HEK293 (cell line): ENCODE measurements around the gene COPZ1.
A peak's percentile ranks its signal among the peaks of the same experiment; 100 is the strongest.
"Not testable (repeated sequence)": the region's sequence is repeated elsewhere in the genome, so short reads cannot be mapped to it uniquely, and the experiment has no call there.

ENCODE experiments used
- CTCF ChIA-PET: fragments of 350-600 bp; formaldehyde crosslinking; extraction: SDS; loops from one replicate; lab custom pipeline; 2021; ENCODE audit warnings: antibody characterized with exemption; lab: Yijun Ruan, JAX
- POLR2A ChIA-PET: fragments of 300-600 bp; formaldehyde crosslinking; extraction: SDS; loops from one replicate; lab custom pipeline; 2020; ENCODE audit warnings: antibody characterized with exemption, inconsistent platforms; lab: Yijun Ruan, JAX
- H3K27ac ChIP-seq: fragments of 200-500 bp; sonication (Bioruptor generic); 2 replicates; pipeline ENCODE4 v1.5.1; 2014; ENCODE audit warnings: low read depth, low read length, control low read depth, inconsistent platforms; ENCODE audit errors: extremely low read depth
- H3K36me3 ChIP-seq, 2 experiments: fragments of 200-500 bp in 1 of 2; sonication (Bioruptor generic) in 1 of 2; 1 replicate in 1 of 2; 2 replicates in 1 of 2; pipeline ENCODE4 v1.5.1; 2014 to 2017; ENCODE audit warnings: inconsistent platforms in 2 of 2, low read length in 2 of 2; ENCODE audit not compliant: control insufficient read depth in 2 of 2, insufficient read depth in 1 of 2
- H3K4me1 ChIP-seq: fragments of 200-500 bp; sonication (Bioruptor generic); 2 replicates; pipeline ENCODE4 v1.5.1; 2014; ENCODE audit warnings: mild to moderate bottlenecking, low read length, inconsistent platforms; ENCODE audit not compliant: control insufficient read depth, insufficient read depth
- H3K4me3 ChIP-seq: 2 replicates; pipeline ENCODE4 v1.5.1; 2011; ENCODE audit warnings: low read depth, mild to moderate bottlenecking, control low read depth, low read length, moderate library complexity
- H3K9me3 ChIP-seq: fragments of 200-500 bp; sonication (Bioruptor generic); 2 replicates; pipeline ENCODE4 v1.5.1; 2014; ENCODE audit warnings: low read depth, low read length, inconsistent platforms; ENCODE audit not compliant: control insufficient read depth, insufficient read depth
- AEBP2 ChIP-seq: fragments of 450-650 bp; formaldehyde crosslinking; IDR thresholded peaks from 2 replicates; pipeline ENCODE4 v1.5.1; 2016; ENCODE audit warnings: missing biosample characterization, missing genetic modification characterization, borderline replicate concordance
- IKZF3 ChIP-seq: fragments of 450-650 bp; IDR thresholded peaks from 2 replicates; pipeline ENCODE4 v1.5.0; 2018; ENCODE audit warnings: missing biosample characterization, mild to moderate bottlenecking, missing genetic modification characterization, moderate library complexity
- RBAK ChIP-seq: fragments of 450-650 bp; formaldehyde crosslinking; IDR thresholded peaks from 2 replicates; pipeline ENCODE4 v1.5.1; 2016; ENCODE audit warnings: missing biosample characterization, missing genetic modification characterization
- SCRT2 ChIP-seq: fragments of 450-650 bp; formaldehyde crosslinking; IDR thresholded peaks from 2 replicates; pipeline ENCODE4 v1.5.1; 2016; ENCODE audit warnings: missing biosample characterization, missing genetic modification characterization
- SP7 ChIP-seq: fragments of 450-650 bp; formaldehyde crosslinking; IDR thresholded peaks from 2 replicates; pipeline ENCODE4 v1.5.1; 2016; ENCODE audit warnings: missing biosample characterization, missing genetic modification characterization
- YY2 ChIP-seq: fragments of 450-650 bp; formaldehyde crosslinking; IDR thresholded peaks from 2 replicates; pipeline ENCODE4 v1.5.1; 2016; ENCODE audit warnings: missing biosample characterization, missing genetic modification characterization
- ZBTB17 ChIP-seq: fragments of 450-650 bp; formaldehyde crosslinking; IDR thresholded peaks from 2 replicates; pipeline ENCODE4 v1.5.1; 2016; ENCODE audit warnings: missing biosample characterization, missing genetic modification characterization
- ZNF112 ChIP-seq: fragments of 450-650 bp; formaldehyde crosslinking; IDR thresholded peaks from 2 replicates; pipeline ENCODE4 v1.5.0; 2017; ENCODE audit warnings: missing biosample characterization, missing genetic modification characterization
- ZNF223 ChIP-seq: fragments of 450-650 bp; formaldehyde crosslinking; IDR thresholded peaks from 2 replicates; pipeline ENCODE4 v1.5.1; 2016; ENCODE audit warnings: missing biosample characterization, missing genetic modification characterization
- ZNF24 ChIP-seq: fragments of 450-650 bp; formaldehyde crosslinking; IDR thresholded peaks from 2 replicates; pipeline ENCODE4 v1.5.1; 2016; ENCODE audit warnings: missing biosample characterization, missing genetic modification characterization
- ZNF280D ChIP-seq: fragments of 450-650 bp; formaldehyde crosslinking; IDR thresholded peaks from 2 replicates; pipeline ENCODE4 v1.5.1; 2016; ENCODE audit warnings: missing biosample characterization, missing genetic modification characterization
- ZNF335 ChIP-seq: fragments of 450-650 bp; formaldehyde crosslinking; conservative IDR thresholded peaks from 2 replicates; pipeline ENCODE4 v1.5.1; 2016; ENCODE audit warnings: missing biosample characterization, missing genetic modification characterization
- ZNF501 ChIP-seq: fragments of 450-650 bp; formaldehyde crosslinking; IDR thresholded peaks from 2 replicates; pipeline ENCODE4 v1.5.1; 2016; ENCODE audit warnings: missing biosample characterization, missing genetic modification characterization
- ZNF530 ChIP-seq: fragments of 450-650 bp; formaldehyde crosslinking; IDR thresholded peaks from 2 replicates; pipeline ENCODE4 v1.5.1; 2016; ENCODE audit warnings: low read depth, missing biosample characterization, missing genetic modification characterization
- ZNF596 ChIP-seq: fragments of 450-650 bp; IDR thresholded peaks from 2 replicates; pipeline ENCODE4 v1.5.0; 2018; ENCODE audit warnings: missing biosample characterization, mild to moderate bottlenecking, missing genetic modification characterization, moderate library complexity
- ZNF639 ChIP-seq: fragments of 450-650 bp; formaldehyde crosslinking; IDR thresholded peaks from 2 replicates; pipeline ENCODE4 v1.5.1; 2016; ENCODE audit warnings: missing biosample characterization, missing genetic modification characterization
- ZNF645 ChIP-seq: fragments of 450-650 bp; formaldehyde crosslinking; IDR thresholded peaks from 2 replicates; pipeline ENCODE4; 2016; ENCODE audit warnings: missing biosample characterization, missing genetic modification characterization
- ZNF76 ChIP-seq: fragments of 450-650 bp; formaldehyde crosslinking; IDR thresholded peaks from 2 replicates; pipeline ENCODE4; 2016; ENCODE audit warnings: low read depth, missing biosample characterization, missing genetic modification characterization, borderline replicate concordance
- ZNF785 ChIP-seq: fragments of 450-650 bp; formaldehyde crosslinking; IDR thresholded peaks from 2 replicates; pipeline ENCODE4 v1.5.1; 2016; ENCODE audit warnings: missing biosample characterization, missing genetic modification characterization
- ZSCAN23 ChIP-seq: fragments of 450-650 bp; formaldehyde crosslinking; IDR thresholded peaks from 2 replicates; pipeline ENCODE4 v1.5.1; 2016; ENCODE audit warnings: missing biosample characterization, missing genetic modification characterization
- TF ChIP-seq, protein P1 (sequence below): fragments of 450-650 bp; formaldehyde crosslinking; IDR thresholded peaks from 2 replicates; pipeline ENCODE4 v1.5.1; 2016; ENCODE audit warnings: missing biosample characterization, missing genetic modification characterization
- TF ChIP-seq, protein P2 (sequence below): fragments of 450-650 bp; formaldehyde crosslinking; IDR thresholded peaks from 2 replicates; pipeline ENCODE4 v1.5.1; 2016; ENCODE audit warnings: missing biosample characterization, missing genetic modification characterization

The COPZ1 gene

DNA sequence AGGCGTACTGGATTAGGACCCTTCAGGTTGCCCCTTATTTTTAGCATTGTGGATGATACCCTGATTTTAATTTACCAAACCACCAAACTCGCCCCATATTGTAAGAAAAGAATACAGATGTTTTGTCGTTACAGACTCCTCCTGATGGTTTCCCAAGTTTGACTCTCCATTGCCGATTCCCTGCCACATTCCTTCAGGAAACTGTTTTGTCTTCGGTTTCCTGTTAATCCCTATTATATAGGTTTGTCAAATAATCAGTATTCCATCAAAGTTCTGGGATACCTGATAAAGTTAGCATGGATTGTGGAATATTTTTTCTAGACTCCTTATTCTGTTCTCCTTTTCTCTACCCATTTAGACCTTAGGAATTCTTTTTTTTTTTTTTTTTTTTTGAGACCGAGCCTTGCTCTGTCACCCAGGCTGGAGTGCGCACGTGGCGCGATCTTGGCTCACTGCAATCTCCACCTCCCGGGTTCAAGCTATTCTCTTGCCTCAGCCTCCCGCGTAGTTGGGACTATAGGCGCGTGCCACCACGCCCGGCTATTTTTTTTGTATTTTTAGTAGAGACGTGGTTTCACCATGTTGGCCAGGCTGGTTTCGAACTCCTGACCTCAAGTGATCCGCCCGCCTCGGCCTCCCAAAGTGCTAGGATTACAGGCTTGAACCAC is 645 bp downstream of the COPZ1 start:
- H3K9me3 ChIP-seq, H3K4me1 ChIP-seq, H3K36me3 ChIP-seq: not testable (repeated sequence)
- Histone ChIP-seq H3K4me3 (peak overlapping the region; percentile 88), H3K27ac (peak overlapping the region; percentile 70)
- POLR2A ChIA-PET: interaction anchor here (0.6 to 2.8 kb wide), 20 partner anchors 8 to 98 kb away, joined by 3 to 47 read pairs (median 5); partner anchors contain the start of genes CBX5, HNRNPA1 and NFE2
- CTCF ChIA-PET: interaction anchor here (0.6 to 5.8 kb wide), 27 partner anchors 8 to 1687 kb away, joined by 3 to 69 read pairs (median 6); partner anchors contain the start of genes CBX5, HNRNPA1 and NFE2
- TF ChIP-seq YY2 (tag by site-specific recombination): 0 out of 2 replicates have a peak, but pooled peaks have one; percentile 1
- peak; percentile 46; the same call in 1 of the 2 replicates for TF ChIP-seq IKZF3
- TF ChIP-seq ZNF335 (tag by site-specific recombination): peak; percentile 71
- TF ChIP-seq, protein P1, sequence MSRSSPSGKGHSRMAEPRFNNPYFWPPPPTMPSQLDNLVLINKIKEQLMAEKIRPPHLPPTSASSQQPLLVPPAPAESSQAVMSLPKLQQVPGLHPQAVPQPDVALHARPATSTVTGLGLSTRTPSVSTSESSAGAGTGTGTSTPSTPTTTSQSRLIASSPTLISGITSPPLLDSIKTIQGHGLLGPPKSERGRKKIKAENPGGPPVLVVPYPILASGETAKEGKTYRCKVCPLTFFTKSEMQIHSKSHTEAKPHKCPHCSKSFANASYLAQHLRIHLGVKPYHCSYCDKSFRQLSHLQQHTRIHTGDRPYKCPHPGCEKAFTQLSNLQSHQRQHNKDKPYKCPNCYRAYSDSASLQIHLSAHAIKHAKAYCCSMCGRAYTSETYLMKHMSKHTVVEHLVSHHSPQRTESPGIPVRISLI (tag by site-specific recombination): 0 out of 2 replicates have a peak, but pooled peaks have one; percentile 50
- TF ChIP-seq ZBTB17 (tag by site-specific recombination): peak; percentile 24; the same call in 1 of the 2 replicates
- TF ChIP-seq ZNF639 (tag by site-specific recombination): peak; percentile 3; the same call in 1 of the 2 replicates
- 0 out of 2 replicates have a peak, but pooled peaks have one; percentile 7 for TF ChIP-seq ZNF24 (tag by site-specific recombination)
- 0 out of 2 replicates have a peak, but pooled peaks have one; percentile 2 for TF ChIP-seq ZNF76 (tag by site-specific recombination)
- TF ChIP-seq SCRT2 (tag by site-specific recombination): peak; percentile 1
- TF ChIP-seq ZNF501 (tag by site-specific recombination): peak; percentile 20; the same call in 1 of the 2 replicates
- TF ChIP-seq, all 188 proteins: peak for 10; not testable (repeated sequence) for 178

GRCh38 chr12:54328595-54329337 is 3.8 kb downstream of the COPZ1 start:
- CTCF ChIA-PET: interaction anchor here (0.6 to 5.8 kb wide), 8 partner anchors 7 to 172 kb away, joined by 3 to 69 read pairs (median 5); no protein-coding TSS in a partner anchor
- H3K4me1 ChIP-seq: no peaks in the 10 kb centered on the region; the same call in 1 of the 2 replicates
- no peak for TF ChIP-seq ZNF76 (tag by site-specific recombination)
- TF ChIP-seq SP7 (tag by site-specific recombination): no peak
- TF ChIP-seq, protein P2, sequence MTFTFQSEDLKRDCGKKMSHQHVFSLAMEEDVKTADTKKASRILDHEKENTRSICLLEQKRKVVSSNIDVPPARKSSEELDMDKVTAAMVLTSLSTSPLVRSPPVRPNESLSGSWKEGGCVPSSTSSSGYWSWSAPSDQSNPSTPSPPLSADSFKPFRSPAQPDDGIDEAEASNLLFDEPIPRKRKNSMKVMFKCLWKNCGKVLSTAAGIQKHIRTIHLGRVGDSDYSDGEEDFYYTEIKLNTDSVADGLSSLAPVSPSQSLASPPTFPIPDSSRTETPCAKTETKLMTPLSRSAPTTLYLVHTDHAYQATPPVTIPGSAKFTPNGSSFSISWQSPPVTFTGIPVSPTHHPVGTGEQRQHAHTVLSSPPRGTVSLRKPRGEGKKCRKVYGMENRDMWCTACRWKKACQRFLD (tag by site-specific recombination): no peak
- no peak for TF ChIP-seq ZNF530 (tag by site-specific recombination)
- no peak for TF ChIP-seq AEBP2 (tag by site-specific recombination)
- TF ChIP-seq ZNF645 (tag by site-specific recombination): no peak
- no peak for TF ChIP-seq ZSCAN23
- TF ChIP-seq ZNF596: no peak
- TF ChIP-seq RBAK (tag by site-specific recombination): no peak
- no peak for TF ChIP-seq ZNF785 (tag by site-specific recombination)
- no peak for TF ChIP-seq ZNF223 (tag by site-specific recombination)
- no peak for TF ChIP-seq ZNF280D (tag by site-specific recombination)
- no peak for TF ChIP-seq ZNF112 (tag by site-specific recombination)

More at GRCh38 chr12:54328595-54329337, 3.8 kb downstream of the COPZ1 start:
- Histone ChIP-seq H3K27ac (no peak overlapping the region), H3K4me3 (no peak overlapping the region), H3K9me3 (no peaks in the 10 kb centered on the region), H3K36me3 (peaks cover 0 to 6% of the 10 kb centered on the region in 2 experiments; a peak in 2 of 3 replicates)
- POLR2A ChIA-PET: interaction anchor here (1.3 to 1.7 kb wide), 3 partner anchors 12 to 49 kb away, joined by 3 to 6 read pairs (median 3); partner anchors contain the start of genes CBX5 and HNRNPA1
